Fibroblast of the aortic adventitia (primary cell): ENCODE measurements around the gene ARHGEF1. TPM values are rescaled to one million over a fixed set of nuclear protein-coding genes. Genes with fewer than 3 reads are reported as not detected.
"Not testable (repeated sequence)": the region's sequence is repeated elsewhere in the genome, so short reads cannot be mapped to it uniquely, and the experiment has no call there.

Experiments used
- DNase-seq: peaks from one replicate; pipeline ENCODE4 v3.0.0-alpha.2; 2010; ENCODE audit warnings: low read depth
- H3K4me3 ChIP-seq: 2 replicates; pipeline ENCODE4 v1.5.1; 2011; ENCODE audit warnings: low read depth, mild to moderate bottlenecking, control low read depth, low read length, moderate library complexity
- CTCF ChIP-seq: IDR thresholded peaks from 2 replicates; pipeline ENCODE4 v1.5.1; 2011; ENCODE audit warnings: mild to moderate bottlenecking, low read length, control low read depth, inconsistent platforms; ENCODE audit not compliant: insufficient read depth
- total RNA-seq: library from RNA; depleted of rRNA; stranded (reverse); fragments of >200 nt; gene quantifications from 2 replicates; pipeline ENCODE4 v1.2.3, GENCODE V29; 2012; ENCODE audit warnings: low replicate concordance

Gene ARHGEF1
- total RNA-seq, 1 donor, result 26.8 TPM

- TF ChIP-seq CTCF, result peak; percentile 97
- H3K4me3 ChIP-seq, result no peak overlapping the region
- DNase-seq, result peak; percentile 53
These were observed 51.9 kb downstream of the ARHGEF1 start for GRCh38 chr19:41934849-41935374.

GRCh38 chr19:41935760-41936415 is 52.9 kb downstream of the ARHGEF1 start:
- no peak overlapping the region for H3K4me3 ChIP-seq
- no peak for TF ChIP-seq CTCF
- no peak for DNase-seq

- TF ChIP-seq CTCF, result no peak
- DNase-seq, result no peak
- no peak overlapping the region for H3K4me3 ChIP-seq
These were observed 53.4 kb downstream of the ARHGEF1 start for GRCh38 chr19:41936416-41936850.

GRCh38 chr19:41936961-41937360 is 54.0 kb downstream of the ARHGEF1 start:
- no peak for DNase-seq
- no peak for TF ChIP-seq CTCF
- no peak overlapping the region for H3K4me3 ChIP-seq

- peak; percentile 20 for TF ChIP-seq CTCF
- no peak for DNase-seq
These were observed 54.8 kb downstream of the ARHGEF1 start for GRCh38 chr19:41937525-41938468.

GRCh38 chr19:41939209-41939608 is 56.2 kb downstream of the ARHGEF1 start:
- not testable (repeated sequence) for H3K4me3 ChIP-seq, DNase-seq

More at GRCh38 chr19:41937525-41938468, 54.8 kb downstream of the ARHGEF1 start:
- no peak overlapping the region for H3K4me3 ChIP-seq
